Neuronal stem cell (in vitro differentiated cells): Measurements from ENCODE around the gene ANKRD33B.

Experiments used
- DNase-seq: peaks from one replicate; pipeline ENCODE4 v3.0.0-alpha.2; 2013; ENCODE audit warnings: low spot score
- H2AFZ ChIP-seq: one replicate; pipeline ENCODE4 v1.6.1; 2013; ENCODE audit warnings: mild to moderate bottlenecking, low read length, inconsistent platforms
- H2AK5ac ChIP-seq: 2 replicates; pipeline ENCODE4 v1.6.1; 2013; ENCODE audit warnings: low read depth, mild to moderate bottlenecking, inconsistent platforms, low read length, moderate library complexity, mixed read lengths
- H2BK120ac ChIP-seq: 2 replicates; pipeline ENCODE4 v1.6.1; 2013; ENCODE audit warnings: low read depth, mild to moderate bottlenecking, inconsistent platforms, low read length, moderate library complexity, mixed read lengths
- H2BK12ac ChIP-seq: one replicate; pipeline ENCODE4 v1.6.1; 2013; ENCODE audit warnings: low read length, inconsistent platforms
- H2BK15ac ChIP-seq: 2 replicates; pipeline ENCODE4 v1.6.1; 2013; ENCODE audit warnings: mild to moderate bottlenecking, low read length, inconsistent platforms, mixed read lengths
- H2BK5ac ChIP-seq: one replicate; pipeline ENCODE4 v1.6.1; 2013; ENCODE audit warnings: inconsistent platforms, mild to moderate bottlenecking, low read length, moderate library complexity
- H3K14ac ChIP-seq: one replicate; pipeline ENCODE4 v1.6.1; 2013; ENCODE audit warnings: low read length, inconsistent platforms
- H3K18ac ChIP-seq: 2 replicates; pipeline ENCODE4 v1.6.1; 2013; ENCODE audit warnings: low read length, inconsistent platforms
- H3K23ac ChIP-seq: 2 replicates; pipeline ENCODE4 v1.6.1; 2013; ENCODE audit warnings: low read depth, mild to moderate bottlenecking, mixed read lengths, low read length, inconsistent platforms; ENCODE audit not compliant: poor library complexity
- H3K27ac ChIP-seq: replicated peaks from 3 replicates; pipeline ENCODE4 v1.5.1; 2013; ENCODE audit warnings: low read length, inconsistent platforms
- H3K27me3 ChIP-seq, 3 experiments: 2 replicates each; pipeline ENCODE4 v1.6.1; 2013; ENCODE audit warnings: low read length in 3 of 3, mild to moderate bottlenecking in 2 of 3, inconsistent platforms in 1 of 3, low read depth in 1 of 3, mixed read lengths in 1 of 3, moderate library complexity in 1 of 3; ENCODE audit not compliant: control insufficient read depth in 3 of 3, insufficient read depth in 3 of 3
- H3K36me3 ChIP-seq, 2 donors: replicated peaks in 1 of 2; 2 replicates each; pipeline ENCODE4 v1.6.1; 2013; ENCODE audit warnings: low read length in 2 of 2; ENCODE audit not compliant: control insufficient read depth in 2 of 2, insufficient read depth in 2 of 2
- H3K4ac ChIP-seq: 2 replicates; pipeline ENCODE4 v1.6.1; 2013; ENCODE audit warnings: inconsistent platforms, mild to moderate bottlenecking, low read length, moderate library complexity
- H3K4me1 ChIP-seq, 2 donors: 1 replicate in 1 of 2; 2 replicates in 1 of 2; pipeline ENCODE4 v1.6.1; 2013; ENCODE audit warnings: low read length in 2 of 2, low read depth in 1 of 2; ENCODE audit not compliant: control insufficient read depth in 2 of 2, insufficient read depth in 1 of 2
- H3K4me2 ChIP-seq: one replicate; pipeline ENCODE4 v1.6.1; 2013; ENCODE audit warnings: mild to moderate bottlenecking, low read length, inconsistent platforms; ENCODE audit not compliant: insufficient read depth, poor library complexity, severe bottlenecking
- H3K4me3 ChIP-seq, 2 donors: 2 replicates each; pipeline ENCODE4 v1.5.1; 2013; ENCODE audit warnings: low read length in 2 of 2, mild to moderate bottlenecking in 2 of 2, inconsistent platforms in 1 of 2, moderate library complexity in 1 of 2
- H3K79me1 ChIP-seq: one replicate; pipeline ENCODE4 v1.6.1; 2013; ENCODE audit warnings: low read depth, mild to moderate bottlenecking, inconsistent platforms, low read length, moderate library complexity
- H3K9ac ChIP-seq: one replicate; pipeline ENCODE4 v1.6.1; 2013; ENCODE audit warnings: mild to moderate bottlenecking, low read depth, low read length, inconsistent platforms; ENCODE audit not compliant: poor library complexity
- H3K9me3 ChIP-seq, 2 donors: replicated peaks in 1 of 2; 2 replicates each; pipeline versions ENCODE3 to v1.6.1; 2013; ENCODE audit warnings: low read length in 2 of 2, mild to moderate bottlenecking in 2 of 2, inconsistent platforms in 1 of 2, low read depth in 1 of 2, mixed read lengths in 1 of 2, moderate library complexity in 1 of 2; ENCODE audit not compliant: control insufficient read depth in 2 of 2, insufficient read depth in 1 of 2
- H4K8ac ChIP-seq: one replicate; pipeline ENCODE4 v1.6.1; 2013; ENCODE audit warnings: low read depth, mild to moderate bottlenecking, inconsistent platforms, low read length, moderate library complexity
- H4K91ac ChIP-seq: one replicate; pipeline ENCODE4 v1.6.1; 2013; ENCODE audit warnings: low read length, low read depth, mild to moderate bottlenecking, inconsistent platforms; ENCODE audit not compliant: poor library complexity
- WGBS, 2 donors: extraction: QIAGEN DNeasy Blood & Tissue Kit; methylation state at CpG; one replicate each; pipeline ENCODE4 v1.1.7; 2013; ENCODE audit warnings: missing lambda C conversion rate in 2 of 2, mixed read lengths in 1 of 2; ENCODE audit not compliant: insufficient read length in 2 of 2, insufficient replicate concordance in 1 of 2; ENCODE audit errors: extremely low coverage in 2 of 2; 5-methylcytosine and 5-hydroxymethylcytosine counted together

The ANKRD33B gene

GRCh38 chr5:10524376-10525123 is 39.3 kb upstream of the ANKRD33B start:
- Histone ChIP-seq H2AFZ (peak overlapping the region; percentile 18), H3K18ac (peak overlapping the region; percentile 85), H2AK5ac (no peak overlapping the region), H3K4me2 (no peak overlapping the region), H4K8ac (peak overlapping the region; percentile 70), H3K36me3 (no peaks in the 10 kb centered on the region), H3K9ac (no peak overlapping the region), H2BK15ac (no peak overlapping the region), H3K9me3 (peaks cover 0 to 10% of the 10 kb centered on the region in 2 donors), H3K4me3 (no peak overlapping the region), H4K91ac (no peak overlapping the region), H3K23ac (no peak overlapping the region), H2BK120ac (no peak overlapping the region), H3K4me1 (peaks cover 4 to 5% of the 10 kb centered on the region in 2 donors), H3K27ac (no peak overlapping the region), H2BK5ac (no peak overlapping the region), H2BK12ac (peak overlapping the region; percentile 25), H3K79me1 (no peaks in the 10 kb centered on the region), H3K14ac (no peak overlapping the region), H3K27me3 (no peaks in the 10 kb centered on the region), H3K4ac (no peak overlapping the region)
- WGBS, 2 donors = no CpG with 5 or more reads among the region's 19 CpGs
- no peak for DNase-seq

GRCh38 chr5:10525124-10525495 is 38.8 kb upstream of the ANKRD33B start:
- no peak overlapping the region for H3K18ac ChIP-seq
- H3K4me2 ChIP-seq = no peak overlapping the region
- H3K4me1 ChIP-seq = peaks cover 4 to 5% of the 10 kb centered on the region in 2 donors
- H3K14ac ChIP-seq = no peak overlapping the region
- no peaks in the 10 kb centered on the region for H3K79me1 ChIP-seq
- no peak overlapping the region for H4K91ac ChIP-seq
- no CpG with 5 or more reads among the region's 4 CpGs for WGBS, 2 donors
- peak overlapping the region; percentile 18 for H2AFZ ChIP-seq
- H3K27ac ChIP-seq = no peak overlapping the region
- H3K23ac ChIP-seq = no peak overlapping the region
- no peaks in the 10 kb centered on the region for H3K36me3 ChIP-seq
- H4K8ac ChIP-seq = no peak overlapping the region
- H2BK15ac ChIP-seq = no peak overlapping the region
- DNase-seq = no peak
- peaks cover 0 to 10% of the 10 kb centered on the region in 2 donors for H3K9me3 ChIP-seq
- H3K27me3 ChIP-seq = no peaks in the 10 kb centered on the region
- H3K4me3 ChIP-seq = no peak overlapping the region
- no peak overlapping the region for H2BK5ac ChIP-seq
- H2BK120ac ChIP-seq = no peak overlapping the region
- no peak overlapping the region for H2AK5ac ChIP-seq
- no peak overlapping the region for H2BK12ac ChIP-seq
- H3K9ac ChIP-seq = no peak overlapping the region
- H3K4ac ChIP-seq = no peak overlapping the region

GRCh38 chr5:10527281-10527950 is 36.5 kb upstream of the ANKRD33B start:
- Histone ChIP-seq H3K36me3 (no peaks in the 10 kb centered on the region), H3K18ac (no peak overlapping the region), H4K8ac (no peak overlapping the region)

GRCh38 chr5:10528056-10528816 is 35.6 kb upstream of the ANKRD33B start:
- Histone ChIP-seq H4K8ac (no peak overlapping the region), H3K9ac (no peak overlapping the region), H4K91ac (no peak overlapping the region), H2AK5ac (no peak overlapping the region), H3K27me3 (no peaks in the 10 kb centered on the region), H3K14ac (no peak overlapping the region), H3K27ac (no peak overlapping the region), H2BK5ac (no peak overlapping the region), H3K23ac (no peak overlapping the region), H3K4me1 (peaks cover 5 to 7% of the 10 kb centered on the region in 2 donors), H2BK15ac (no peak overlapping the region), H3K4ac (no peak overlapping the region), H3K36me3 (no peaks in the 10 kb centered on the region), H3K4me2 (no peak overlapping the region), H2BK120ac (no peak overlapping the region), H3K79me1 (no peaks in the 10 kb centered on the region), H3K4me3 (no peak overlapping the region), H2AFZ (peak overlapping the region; percentile 42), H2BK12ac (no peak overlapping the region), H3K9me3 (peaks cover 2 to 7% of the 10 kb centered on the region in 2 donors), H3K18ac (peak overlapping the region; percentile 78)
- WGBS, 2 donors = no CpG with 5 or more reads among the region's 9 CpGs
- no peak for DNase-seq

More at GRCh38 chr5:10527281-10527950, 36.5 kb upstream of the ANKRD33B start:
- Histone ChIP-seq H2AFZ (peak overlapping the region; percentile 42), H3K9me3 (peaks cover 3 to 7% of the 10 kb centered on the region in 2 donors), H3K27me3 (no peaks in the 10 kb centered on the region), H4K91ac (no peak overlapping the region), H3K4ac (no peak overlapping the region), H3K4me2 (no peak overlapping the region), H3K27ac (no peak overlapping the region), H2AK5ac (no peak overlapping the region), H2BK12ac (no peak overlapping the region), H2BK5ac (no peak overlapping the region), H3K9ac (no peak overlapping the region), H3K79me1 (no peaks in the 10 kb centered on the region), H3K14ac (no peak overlapping the region), H3K23ac (no peak overlapping the region), H2BK120ac (no peak overlapping the region), H2BK15ac (no peak overlapping the region), H3K4me1 (peaks cover 4 to 5% of the 10 kb centered on the region in 2 donors), H3K4me3 (no peak overlapping the region)
- no CpG with 5 or more reads among the region's 11 CpGs for WGBS, 2 donors
- DNase-seq = no peak
